NCI-H460 (cell line): Measurements from ENCODE around the gene DOCK1. TPM values are rescaled to one million over a fixed set of nuclear protein-coding genes. Genes with fewer than 3 reads are reported as not detected.

Experiments
- DNase-seq: peaks from one replicate; pipeline ENCODE4 v3.0.0-alpha.2; 2016; ENCODE audit warnings: low read depth; ENCODE audit errors: extremely low read depth
- total RNA-seq: library from RNA; depleted of rRNA; stranded (reverse); fragments of >200 nt; shearing (Covaris generic); gene quantifications from 2 replicates; pipeline ENCODE4 v1.2.3, GENCODE V29; 2014

The DOCK1 gene
- total RNA-seq, 1 experiment from 2014 or later: 32.3 TPM

DNA sequence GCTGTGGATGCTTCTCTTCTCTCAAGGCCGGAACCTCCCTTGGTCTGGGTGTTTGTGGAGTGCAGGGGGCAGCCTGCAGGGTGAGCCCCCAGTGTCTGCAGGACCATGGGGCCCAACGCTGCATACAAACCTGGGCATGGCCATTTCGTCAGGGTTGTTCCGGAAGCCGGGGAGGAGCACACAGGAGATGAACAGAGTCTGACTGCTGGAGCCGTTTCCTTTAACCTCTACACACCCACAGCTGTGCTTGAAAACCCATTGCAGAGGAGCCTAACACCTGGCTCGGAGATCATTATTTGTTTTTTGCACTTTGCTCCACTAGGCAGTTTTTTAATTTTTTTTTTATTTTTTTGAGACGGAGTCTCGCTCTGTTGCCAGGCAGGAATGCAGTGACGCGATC lies 458.8 kb downstream of the DOCK1 start:
- no peak for DNase-seq

GRCh38 chr10:127368101-127368500 lies 462.9 kb downstream of the DOCK1 start:
- DNase-seq: no peak

DNA sequence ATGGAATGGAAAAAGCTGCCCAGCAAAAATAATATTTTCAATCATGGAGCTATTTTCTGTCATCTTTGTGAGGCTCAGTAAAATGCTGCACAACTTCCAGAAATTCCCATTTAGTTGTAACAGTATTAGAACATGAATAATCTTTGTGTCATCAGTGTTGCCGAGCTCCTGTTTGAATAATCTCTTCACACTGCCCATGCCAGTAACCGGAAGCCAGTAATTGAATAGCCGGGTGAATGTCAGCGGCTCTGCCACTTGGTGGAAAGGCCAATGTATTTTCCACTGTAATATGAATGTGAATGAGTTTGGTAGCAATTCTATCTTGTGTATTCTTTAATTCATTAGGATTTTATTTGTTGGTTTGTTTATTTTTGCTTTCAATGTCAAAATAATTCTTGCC lies 463.7 kb downstream of the DOCK1 start:
- no peak for DNase-seq

DNA sequence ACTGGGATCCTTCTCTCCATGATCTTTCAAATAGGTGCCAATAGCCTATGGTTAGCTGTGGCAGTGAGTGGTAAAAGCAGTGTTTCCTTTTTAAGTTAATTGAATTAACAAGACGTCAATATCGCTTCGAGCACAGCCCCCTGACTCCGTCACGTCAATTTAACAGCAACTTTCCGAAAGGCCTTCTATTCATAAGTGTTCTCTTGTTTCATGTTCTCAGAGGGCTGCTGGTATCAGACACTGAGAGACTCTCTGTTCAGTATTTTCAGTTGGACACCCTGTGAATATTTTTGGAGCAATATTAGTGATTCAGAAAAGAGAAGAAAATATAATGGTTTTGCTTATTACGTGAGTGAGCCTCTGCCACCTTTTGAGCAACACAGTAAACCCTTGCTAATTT lies 465.4 kb downstream of the DOCK1 start:
- no peak for DNase-seq

DNA sequence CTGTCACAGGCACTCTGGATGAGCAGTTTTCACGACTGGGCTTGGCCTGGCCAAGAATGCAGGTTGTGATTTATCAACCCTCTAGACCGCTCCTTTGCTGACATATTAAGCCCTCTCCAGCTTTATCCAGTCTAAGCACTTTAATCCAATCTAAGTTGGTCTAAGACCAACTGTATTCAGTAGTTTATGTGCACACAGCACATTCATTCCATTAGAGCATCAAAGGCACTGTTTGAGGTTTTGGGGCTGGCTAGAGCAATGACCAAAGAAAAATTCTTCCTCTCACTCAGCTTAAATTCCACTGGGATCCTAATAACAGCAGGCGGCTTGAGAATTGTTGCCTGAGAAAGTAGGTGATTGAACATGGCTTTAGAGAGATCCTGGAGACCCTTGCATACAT lies 467.1 kb downstream of the DOCK1 start:
- DNase-seq: no peak

DNA sequence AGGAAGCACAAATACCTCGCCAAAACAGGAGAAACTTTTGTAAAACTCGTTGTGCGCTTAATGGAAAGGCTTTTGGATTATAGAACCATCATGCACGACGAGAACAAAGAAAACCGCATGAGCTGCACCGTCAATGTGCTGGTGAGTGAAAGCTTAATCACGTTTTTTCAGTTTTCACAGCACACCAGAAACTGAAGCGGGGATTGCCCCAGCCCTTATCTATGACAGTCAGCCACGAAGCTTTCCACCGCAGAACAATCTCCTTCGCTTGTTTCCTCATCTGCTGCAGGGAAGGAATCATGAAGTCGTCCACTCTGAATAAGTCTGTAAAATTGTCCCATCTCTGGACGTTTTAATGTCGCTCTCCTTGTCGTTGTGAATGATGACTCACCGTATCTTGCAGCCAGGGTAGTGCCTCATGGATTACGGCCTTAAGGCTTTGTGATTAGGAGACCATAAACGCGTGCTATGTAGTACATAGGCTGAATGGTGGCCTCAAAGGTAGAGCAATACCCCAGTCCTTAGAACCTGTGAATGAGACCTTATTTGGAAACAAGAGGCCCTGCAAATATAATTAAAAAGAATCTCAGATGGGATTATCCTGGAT lies 468.9 kb downstream of the DOCK1 start:
- DNase-seq: no peak

DNA sequence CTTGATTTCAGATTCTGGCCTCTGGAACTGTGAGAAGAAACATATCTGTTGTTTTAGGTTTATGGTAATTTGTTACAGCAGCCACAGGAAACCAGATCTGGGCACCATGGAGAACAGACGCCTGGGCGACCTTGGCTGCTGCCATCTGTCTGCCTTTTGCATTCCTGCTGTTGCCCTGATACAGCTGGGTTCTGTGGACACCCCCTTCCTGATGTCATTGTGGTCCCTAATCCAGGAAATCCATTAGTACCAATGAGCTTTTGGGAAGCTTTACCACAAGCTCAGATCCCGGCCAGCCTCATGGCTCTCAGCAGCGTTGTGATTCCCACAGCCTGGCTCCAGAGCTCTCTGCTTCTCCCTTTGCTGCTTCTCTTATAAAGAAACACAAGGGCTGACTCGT lies 469.7 kb downstream of the DOCK1 start:
- no peak for DNase-seq

DNA sequence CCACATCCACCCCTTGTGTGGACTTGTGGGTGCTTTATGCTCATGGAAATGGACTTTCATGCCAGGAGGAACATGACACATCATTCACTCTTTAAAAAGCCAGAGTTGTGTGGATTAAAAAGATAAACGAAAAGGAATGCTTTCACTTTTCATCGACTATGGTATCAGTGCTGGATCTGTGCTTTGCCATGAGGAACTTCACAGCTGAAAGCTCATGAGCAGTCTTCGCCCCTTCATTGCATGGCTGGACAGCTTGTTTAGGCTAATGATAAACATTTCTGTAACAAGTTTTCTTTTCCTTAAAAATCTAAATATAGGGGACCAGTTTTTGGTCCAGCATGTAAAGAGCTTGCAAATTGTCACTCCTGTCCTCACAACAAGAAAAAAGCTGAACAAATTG lies 470.2 kb downstream of the DOCK1 start:
- no peak for DNase-seq

GRCh38 chr10:127376071-127376470 lies 470.8 kb downstream of the DOCK1 start:
- DNase-seq: no peak

- no peak for DNase-seq
These were observed 473.4 kb downstream of the DOCK1 start for GRCh38 chr10:127378628-127379027.

GRCh38 chr10:127384532-127384931 lies 479.3 kb downstream of the DOCK1 start:
- DNase-seq: no peak

GRCh38 chr10:127385066-127385465 lies 479.8 kb downstream of the DOCK1 start:
- DNase-seq: no peak

GRCh38 chr10:127386606-127387327 lies 481.5 kb downstream of the DOCK1 start:
- no peak for DNase-seq

DNA sequence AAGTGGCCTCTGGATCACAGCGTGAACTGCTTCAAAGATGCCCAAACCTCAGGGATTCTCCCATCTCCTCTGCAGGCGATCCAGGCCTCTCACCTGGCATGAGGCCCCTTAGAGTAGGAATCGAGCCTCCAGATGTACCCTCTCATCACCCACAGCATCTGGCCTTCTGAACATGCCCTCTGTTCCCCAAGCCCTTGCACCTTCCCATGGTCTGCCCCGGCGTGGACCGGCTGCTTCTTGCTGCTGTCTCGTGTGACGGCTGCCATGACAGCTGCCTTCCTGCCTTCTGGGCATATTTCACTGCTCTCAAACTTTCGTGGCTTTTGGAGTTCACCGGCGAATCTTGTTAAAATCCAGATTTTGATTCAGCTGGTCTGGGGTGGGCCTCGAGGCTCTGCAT lies 486.6 kb downstream of the DOCK1 start:
- DNase-seq: no peak

DNA sequence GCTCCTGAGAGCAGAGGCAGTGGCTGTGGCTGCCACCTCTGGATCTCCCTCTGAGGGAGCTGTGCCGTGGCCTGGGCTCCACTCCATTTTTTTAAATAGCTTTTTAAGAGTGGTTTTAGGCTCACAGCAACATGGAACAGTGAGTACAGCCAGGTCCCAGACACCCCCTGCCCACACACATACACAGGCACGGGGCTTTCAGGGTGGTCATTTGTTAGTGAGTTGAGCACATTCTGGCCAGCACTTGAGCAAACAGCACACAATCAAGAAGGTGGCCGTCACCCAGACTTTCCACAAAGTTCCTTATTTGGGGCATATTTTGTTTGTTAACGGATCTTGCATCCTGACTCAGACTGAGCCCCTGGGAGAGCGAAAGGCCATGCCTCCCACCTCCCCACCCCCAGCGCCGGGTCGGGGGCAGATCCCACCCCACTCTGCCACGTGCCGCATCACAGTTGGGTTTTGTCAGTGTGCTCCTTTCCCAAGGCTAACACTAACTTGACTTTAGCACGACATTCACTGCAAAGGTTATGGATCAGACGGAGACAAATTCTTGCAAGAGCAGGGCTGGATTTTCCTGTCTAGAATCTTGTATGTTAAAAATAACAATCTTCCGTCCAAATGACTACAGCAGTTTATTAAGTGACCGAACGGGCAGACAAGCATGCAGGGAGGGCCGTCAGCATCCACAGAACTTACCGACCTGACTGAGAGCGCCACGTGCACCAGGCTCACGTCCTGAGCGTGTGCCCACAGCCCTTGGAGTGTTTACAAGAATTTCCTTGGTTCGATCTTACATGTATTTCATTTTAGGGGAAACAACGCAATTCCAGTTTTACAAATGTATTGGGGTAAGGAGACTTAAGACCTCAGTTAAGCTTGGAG lies 487.4 kb downstream of the DOCK1 start:
- no peak for DNase-seq

DNA sequence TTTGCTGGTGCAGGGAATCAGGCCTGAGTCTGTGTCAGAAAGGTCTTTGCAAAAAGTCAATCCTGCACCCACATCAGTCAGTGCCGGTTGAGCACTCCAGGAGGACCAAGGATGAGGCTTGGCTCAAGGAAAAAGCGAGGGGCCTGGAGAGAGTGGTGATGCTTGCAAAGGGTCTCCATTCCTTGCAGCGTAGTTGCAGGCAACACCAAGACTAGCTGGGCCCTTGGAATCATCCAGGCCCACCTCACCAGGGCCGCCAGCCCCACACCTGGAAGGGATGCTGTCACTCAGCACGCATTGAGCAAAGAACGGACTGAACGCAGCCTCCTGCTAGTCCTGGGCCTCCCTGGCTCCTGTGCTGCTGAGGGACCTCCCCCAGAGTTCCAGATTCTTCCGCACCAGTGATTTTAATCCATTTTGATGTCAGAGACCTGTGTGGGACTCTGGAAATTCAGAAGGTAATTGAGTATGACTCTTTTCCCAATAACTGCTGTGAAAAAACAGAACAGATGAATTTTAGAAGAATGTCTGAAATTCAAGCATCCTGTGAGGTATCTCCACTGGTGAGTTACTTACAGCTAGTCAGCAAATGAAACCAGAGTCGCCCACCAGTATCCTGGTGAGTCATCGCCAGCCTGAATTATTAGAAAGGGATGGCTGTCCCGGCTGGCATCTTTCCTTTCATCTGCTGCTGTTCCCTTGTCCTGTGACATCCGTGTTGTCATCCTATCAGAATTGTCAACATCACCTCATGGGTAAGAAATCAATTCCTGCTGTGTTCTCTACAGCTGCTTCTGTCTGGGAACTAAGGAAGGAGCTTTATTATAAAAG lies 493.1 kb downstream of the DOCK1 start:
- no peak for DNase-seq

GRCh38 chr10:127398971-127399365 lies 493.7 kb downstream of the DOCK1 start:
- DNase-seq: no peak

GRCh38 chr10:127399668-127400067 lies 494.4 kb downstream of the DOCK1 start:
- no peak for DNase-seq

DNA sequence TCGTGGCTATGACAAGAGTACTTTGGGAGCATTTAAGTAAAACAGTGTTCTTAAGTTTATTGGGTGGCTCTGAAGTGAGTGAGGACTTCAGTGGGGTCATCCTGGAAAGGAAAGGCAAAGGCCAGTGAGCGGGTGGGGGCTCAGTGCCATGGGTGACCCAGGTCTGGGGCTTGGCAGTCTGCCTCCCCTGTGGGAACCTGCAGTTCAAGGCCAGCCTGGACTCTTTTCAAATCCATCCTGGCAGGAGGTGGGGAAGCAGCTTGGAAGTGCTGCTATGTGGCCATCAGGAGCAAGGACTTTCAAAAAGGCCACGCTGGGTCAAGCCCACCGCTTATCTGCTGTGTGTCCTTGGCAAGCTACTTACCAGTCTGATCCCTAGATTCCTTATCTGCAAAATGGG lies 495.0 kb downstream of the DOCK1 start:
- DNase-seq: no peak

GRCh38 chr10:127402596-127403409 lies 497.6 kb downstream of the DOCK1 start:
- DNase-seq: no peak
